CD4-positive, alpha-beta memory T cell (primary cell): Measurements from ENCODE around the gene LZTFL1. TPM values are rescaled to one million over a fixed set of nuclear protein-coding genes. Genes with fewer than 3 reads are reported as not detected.
A peak's percentile ranks its signal among the peaks of the same experiment; 100 is the strongest.

Experiments used
- CTCF ChIA-PET: fragments of 350-600 bp; sonication (Branson Sonifier 250); formaldehyde crosslinking; loops from one replicate; lab custom pipeline; 2021; ENCODE audit warnings: inconsistent platforms; ENCODE audit not compliant: partially characterized antibody; lab: Charles Lee
- POLR2A ChIA-PET: fragments of 350-600 bp; sonication (Branson Sonifier 250); formaldehyde crosslinking; loops from one replicate; lab custom pipeline; 2021; ENCODE audit not compliant: partially characterized antibody; lab: Charles Lee
- DNase-seq, 5 donors: peaks; one replicate each; pipeline versions ENCODE4 v3.0.0 to v3.0.0-alpha.2; 2020 to 2022; ENCODE audit warnings: mixed read lengths in 1 of 5
- H3K27ac ChIP-seq: one replicate; pipeline ENCODE4 v1.7.0; 2013; ENCODE audit warnings: low read depth, low read length
- H3K27me3 ChIP-seq: 2 replicates; pipeline ENCODE4 v1.7.0; 2013; ENCODE audit warnings: mild to moderate bottlenecking, low read length, moderate library complexity; ENCODE audit not compliant: insufficient read depth
- H3K36me3 ChIP-seq: 2 replicates; pipeline ENCODE4 v1.7.0; 2013; ENCODE audit warnings: mild to moderate bottlenecking, low read length, moderate library complexity; ENCODE audit not compliant: insufficient read depth
- H3K4me1 ChIP-seq: 2 replicates; pipeline ENCODE4 v1.7.0; 2013; ENCODE audit warnings: mild to moderate bottlenecking, low read length, moderate library complexity; ENCODE audit not compliant: insufficient read depth
- H3K4me3 ChIP-seq, 2 donors: one replicate each; pipeline ENCODE4 v1.7.0; 2013; ENCODE audit warnings: low read length in 2 of 2, mild to moderate bottlenecking in 1 of 2
- H3K9me3 ChIP-seq, 2 donors: one replicate each; pipeline ENCODE4 v1.7.0; 2013; ENCODE audit warnings: low read length in 2 of 2, control low read depth in 1 of 2; ENCODE audit not compliant: control insufficient read depth in 1 of 2
- H3K27ac Mint-ChIP-seq, 7 donors: one replicate each; pipeline ENCODE4 v1.8.0; 2020 to 2021; ENCODE audit warnings: mixed read lengths in 7 of 7, mild to moderate bottlenecking in 6 of 7, inconsistent platforms in 3 of 7, moderate library complexity in 3 of 7
- H3K27me3 Mint-ChIP-seq, 2 donors: one replicate each; pipeline ENCODE4 v1.8.0; 2020 to 2021; ENCODE audit warnings: mixed read lengths in 2 of 2
- H3K36me3 Mint-ChIP-seq, 2 donors: one replicate each; pipeline ENCODE4 v1.8.0; 2020 to 2021; ENCODE audit warnings: mixed read lengths in 2 of 2, inconsistent platforms in 1 of 2, mild to moderate bottlenecking in 1 of 2
- H3K4me1 Mint-ChIP-seq, 4 donors: one replicate each; pipeline ENCODE4 v1.8.0; 2020 to 2021; ENCODE audit warnings: mixed read lengths in 4 of 4, mild to moderate bottlenecking in 1 of 4
- H3K4me3 Mint-ChIP-seq, 8 donors: one replicate each; pipeline ENCODE4 v1.8.0; 2020 to 2021; ENCODE audit warnings: mixed read lengths in 8 of 8, mild to moderate bottlenecking in 7 of 8, moderate library complexity in 6 of 8, inconsistent platforms in 3 of 8
- H3K9me3 Mint-ChIP-seq, 8 donors: one replicate each; pipeline ENCODE4 v1.8.0; 2020 to 2021; ENCODE audit warnings: mixed read lengths in 8 of 8, mild to moderate bottlenecking in 5 of 8, inconsistent platforms in 3 of 8, moderate library complexity in 1 of 8
- intact Hi-C: fragments of 100-400 bp; cut with micrococcal nuclease; formaldehyde crosslinking; loops from one replicate; pipeline ENCODE4 v1.15.1; 2023
- polyA plus RNA-seq, 2 donors: library from polyadenylated mRNA; unstranded; fragments of 300-500 nt; fragmentation: Illumina TruSeq; gene quantifications; one replicate each; pipeline ENCODE4 v1.2.3, GENCODE V29; 2021
- total RNA-seq, 2 experiments: library from RNA; stranded (reverse); gene quantifications; one replicate each; pipeline ENCODE4 v1.2.3, GENCODE V29; 2021

LZTFL1 gene
- total and polyA plus RNA-seq, 4 experiments from 2014 or later: 6.9 to 11.7 (median 8.6) TPM

- H3K9me3 ChIP-seq: no peaks in the 10 kb centered on the region
- Mint-ChIP-seq H3K4me3 (no peak overlapping the region), H3K27me3 (peaks cover 25 to 35% of the 10 kb centered on the region in 2 donors), H3K27ac (no peak overlapping the region), H3K9me3 (peaks cover 4 to 21% (median 14%) of the 10 kb centered on the region in 8 donors), H3K4me1 (peaks cover 4 to 8% (median 6%) of the 10 kb centered on the region in 4 donors), H3K36me3 (no peaks in the 10 kb centered on the region)
- H3K27me3 ChIP-seq: peaks cover 22% of the 10 kb centered on the region
- H3K4me1 ChIP-seq: peaks cover 8% of the 10 kb centered on the region
- H3K27ac ChIP-seq: no peak overlapping the region
- ChIA-PET POLR2A (no interaction called here), CTCF (no interaction called here)
- intact Hi-C loops: no loop called here
- no peak for DNase-seq
- no peaks in the 10 kb centered on the region for H3K36me3 ChIP-seq
- H3K4me3 ChIP-seq: no peak overlapping the region
Observed at GRCh38 chr3:45792036-45792435, 49.9 kb downstream of the LZTFL1 start.

GRCh38 chr3:45790596-45790995 lies 51.3 kb downstream of the LZTFL1 start:
- Mint-ChIP-seq H3K4me1 (peaks cover 3 to 5% (median 3%) of the 10 kb centered on the region in 4 donors), H3K36me3 (no peaks in the 10 kb centered on the region), H3K27ac (no peak overlapping the region), H3K4me3 (peak overlapping the region in 1 of 8 donors; percentile 22), H3K27me3 (peaks cover 18 to 30% of the 10 kb centered on the region in 2 donors), H3K9me3 (peaks cover 4 to 21% (median 14%) of the 10 kb centered on the region in 8 donors)
- POLR2A ChIA-PET: no interaction called here
- Histone ChIP-seq H3K27me3 (peaks cover 13% of the 10 kb centered on the region), H3K4me3 (no peak overlapping the region), H3K9me3 (no peaks in the 10 kb centered on the region), H3K27ac (no peak overlapping the region), H3K4me1 (no peaks in the 10 kb centered on the region), H3K36me3 (no peaks in the 10 kb centered on the region)
- intact Hi-C loops: no loop called here
- CTCF ChIA-PET: no interaction called here
- no peak for DNase-seq

DNA sequence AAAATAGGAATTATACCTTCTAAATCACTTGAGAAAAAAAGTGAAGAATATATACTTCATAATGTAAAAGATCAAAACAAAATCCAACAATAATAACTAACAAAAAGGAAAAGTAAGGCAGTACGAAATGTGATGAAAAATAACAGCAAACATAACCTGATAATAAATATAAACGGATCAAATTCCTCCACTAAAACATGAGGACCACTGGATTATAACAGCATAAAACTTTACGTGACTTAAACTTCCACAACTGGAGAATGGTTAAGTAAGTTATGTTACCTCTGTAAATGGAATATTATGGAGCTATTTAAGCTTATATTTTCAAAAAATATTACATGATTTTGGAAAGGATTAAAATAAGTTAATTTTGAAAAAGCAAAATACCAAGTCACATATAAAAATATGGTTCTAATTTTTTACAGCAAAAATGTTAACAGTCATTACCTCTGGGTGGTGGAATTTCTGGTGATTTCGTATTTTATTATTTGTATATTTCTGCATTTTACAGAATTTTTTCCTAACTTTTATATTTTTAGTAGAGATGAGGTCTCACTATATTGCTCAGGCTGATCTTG lies 52.6 kb downstream of the LZTFL1 start:
- POLR2A ChIA-PET: no interaction called here
- no peaks in the 10 kb centered on the region for H3K36me3 ChIP-seq
- Mint-ChIP-seq H3K4me3 (no peak overlapping the region), H3K27me3 (peaks cover 7 to 18% of the 10 kb centered on the region in 2 donors), H3K36me3 (peaks cover 0 to 1% of the 10 kb centered on the region in 2 donors), H3K27ac (no peak overlapping the region), H3K9me3 (peaks cover 4 to 31% (median 19%) of the 10 kb centered on the region in 8 donors), H3K4me1 (no peaks in the 10 kb centered on the region)
- H3K9me3 ChIP-seq: no peaks in the 10 kb centered on the region
- H3K4me1 ChIP-seq: no peaks in the 10 kb centered on the region
- no peak overlapping the region for H3K27ac ChIP-seq
- intact Hi-C loops: no loop called here
- H3K27me3 ChIP-seq: peaks cover under 1% of the 10 kb centered on the region
- no peak for DNase-seq
- CTCF ChIA-PET: no interaction called here
- H3K4me3 ChIP-seq: no peak overlapping the region

DNA sequence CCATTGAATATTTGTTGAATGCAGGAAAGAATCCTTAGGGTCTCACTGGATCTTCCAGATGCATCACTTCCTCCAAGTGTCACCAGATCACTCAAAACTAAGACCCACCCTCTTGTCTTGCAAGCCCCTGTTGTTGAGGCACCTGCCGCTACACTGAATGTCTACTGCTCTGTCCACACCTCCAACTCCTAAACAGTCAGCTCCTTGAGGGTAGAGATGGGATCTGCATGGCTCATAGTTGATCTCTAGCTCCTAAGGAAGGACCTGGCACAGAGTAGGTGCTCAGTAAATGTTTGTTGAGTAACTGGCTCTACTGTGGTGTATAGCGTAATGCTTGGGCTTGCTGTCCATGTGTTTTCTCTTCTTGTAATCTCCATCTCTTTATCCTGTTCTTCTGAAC lies 54.4 kb downstream of the LZTFL1 start:
- H3K27ac Mint-ChIP-seq: no peak overlapping the region
- CTCF ChIA-PET: no interaction called here
- peaks cover 5 to 34% (median 21%) of the 10 kb centered on the region in 8 donors for H3K9me3 Mint-ChIP-seq
- DNase-seq: no peak
- Histone ChIP-seq H3K4me1 (no peaks in the 10 kb centered on the region), H3K27ac (no peak overlapping the region), H3K27me3 (no peaks in the 10 kb centered on the region), H3K36me3 (no peaks in the 10 kb centered on the region), H3K9me3 (no peaks in the 10 kb centered on the region), H3K4me3 (no peak overlapping the region)
- H3K4me3 Mint-ChIP-seq: no peak overlapping the region
- intact Hi-C loops: no loop called here
- H3K27me3 Mint-ChIP-seq: peaks cover 2 to 10% of the 10 kb centered on the region in 2 donors
- H3K4me1 Mint-ChIP-seq: no peaks in the 10 kb centered on the region
- POLR2A ChIA-PET: no interaction called here
- H3K36me3 Mint-ChIP-seq: peaks cover 0 to 1% of the 10 kb centered on the region in 2 donors

- no peak overlapping the region for H3K27ac ChIP-seq
- Mint-ChIP-seq H3K36me3 (peaks cover 0 to 1% of the 10 kb centered on the region in 2 donors), H3K4me3 (no peak overlapping the region), H3K4me1 (no peaks in the 10 kb centered on the region), H3K27me3 (peaks cover 2 to 10% of the 10 kb centered on the region in 2 donors), H3K9me3 (peaks cover 5 to 34% (median 21%) of the 10 kb centered on the region in 8 donors), H3K27ac (no peak overlapping the region)
- CTCF ChIA-PET: no interaction called here
- H3K36me3 ChIP-seq: no peaks in the 10 kb centered on the region
- H3K4me3 ChIP-seq: no peak overlapping the region
- H3K4me1 ChIP-seq: no peaks in the 10 kb centered on the region
- H3K9me3 ChIP-seq: no peaks in the 10 kb centered on the region
- POLR2A ChIA-PET: no interaction called here
- no peaks in the 10 kb centered on the region for H3K27me3 ChIP-seq
- DNase-seq: no peak
- intact Hi-C loops: no loop called here
Observed at GRCh38 chr3:45786801-45787495, 55.0 kb downstream of the LZTFL1 start.

- no peak overlapping the region for H3K27ac ChIP-seq
- H3K27me3 ChIP-seq: no peaks in the 10 kb centered on the region
- Mint-ChIP-seq H3K9me3 (peaks cover 5 to 31% (median 20%) of the 10 kb centered on the region in 8 donors), H3K36me3 (peaks cover 0 to 1% of the 10 kb centered on the region in 2 donors), H3K27ac (peak overlapping the region in 1 of 7 donors; percentile 60), H3K27me3 (peaks cover under 1 to 3% of the 10 kb centered on the region in 2 donors), H3K4me3 (no peak overlapping the region), H3K4me1 (no peaks in the 10 kb centered on the region)
- H3K4me1 ChIP-seq: no peaks in the 10 kb centered on the region
- ChIA-PET CTCF (no interaction called here), POLR2A (no interaction called here)
- H3K4me3 ChIP-seq: no peak overlapping the region
- intact Hi-C loops: no loop called here
- no peak for DNase-seq
- H3K9me3 ChIP-seq: no peaks in the 10 kb centered on the region
- no peaks in the 10 kb centered on the region for H3K36me3 ChIP-seq
Observed at GRCh38 chr3:45785605-45786150, 56.2 kb downstream of the LZTFL1 start.

DNA sequence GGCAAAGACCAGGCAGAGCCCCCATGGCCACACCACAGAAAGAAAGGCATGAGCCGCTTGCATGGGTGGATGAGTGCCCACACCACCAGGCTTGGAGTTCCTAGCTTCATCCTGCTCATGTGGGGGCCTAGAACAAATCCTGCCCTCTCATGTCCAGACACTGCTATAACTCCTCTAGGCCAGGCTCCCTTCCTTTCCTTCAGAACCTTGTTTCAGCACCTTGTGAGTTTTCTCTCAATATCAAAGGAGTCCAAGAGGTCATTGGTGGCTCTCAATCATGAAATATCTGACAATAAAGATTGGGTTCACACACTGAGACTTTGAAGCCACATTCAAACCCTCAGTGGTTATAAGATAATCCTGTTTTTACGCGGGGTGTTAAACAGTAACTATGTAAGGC lies 58.3 kb downstream of the LZTFL1 start:
- no peak overlapping the region for H3K4me3 ChIP-seq
- H3K36me3 ChIP-seq: no peaks in the 10 kb centered on the region
- ChIA-PET CTCF (no interaction called here), POLR2A (no interaction called here)
- peaks cover 0 to 1% of the 10 kb centered on the region in 2 donors for H3K36me3 Mint-ChIP-seq
- no peaks in the 10 kb centered on the region for H3K27me3 ChIP-seq
- no peaks in the 10 kb centered on the region for H3K4me1 ChIP-seq
- no peaks in the 10 kb centered on the region for H3K9me3 ChIP-seq
- peaks cover 0 to 13% (median 7%) of the 10 kb centered on the region in 8 donors for H3K9me3 Mint-ChIP-seq
- H3K27ac ChIP-seq: no peak overlapping the region
- H3K27ac Mint-ChIP-seq: no peak overlapping the region
- intact Hi-C loops: no loop called here
- no peaks in the 10 kb centered on the region for H3K4me1 Mint-ChIP-seq
- DNase-seq: no peak
- H3K27me3 Mint-ChIP-seq: peaks cover 0 to 1% of the 10 kb centered on the region in 2 donors
- no peak overlapping the region for H3K4me3 Mint-ChIP-seq
